ENCODE measurements around the gene DGKE. TPM values are rescaled to one million over a fixed set of nuclear protein-coding genes. Genes with fewer than 3 reads are reported as not detected.
A peak's percentile ranks its signal among the peaks of the same experiment; 100 is the strongest.

The DGKE gene
- total RNA-seq, 1 experiment from 2014 or later = 19.1 TPM

- ATAC-seq (no peak), DNase-seq (ENCODE audit: low read depth, low spot score) (no peak)
- Histone ChIP-seq H3K36me3 (ENCODE audit: control insufficient read depth, insufficient read depth, low read length) (peaks cover 15% of the 10 kb centered on the region; the same call in 1 of the 2 replicates), H3K4me1 (ENCODE audit: control insufficient read depth, insufficient read depth, low read length) (no peaks in the 10 kb centered on the region), H3K9me3 (ENCODE audit: control insufficient read depth, insufficient read depth, low read depth, low read length) (no peaks in the 10 kb centered on the region), H3K27ac (ENCODE audit: low read length) (no peak overlapping the region), H3K27me3 (ENCODE audit: control insufficient read depth, insufficient read depth, low read length) (no peaks in the 10 kb centered on the region), H3K4me3 (ENCODE audit: low read depth in 2 of 2, low read length in 2 of 2) (no peak overlapping the region)
- intact Hi-C loops (cut with micrococcal nuclease; ENCODE audit: unreplicated experiment) = no loop called here
- ChIA-PET POLR2A (interaction anchor here (0.5 kb wide), 1 partner anchor 57 kb away, joined by 3 read pairs; no protein-coding TSS in a partner anchor), CTCF (no interaction called here)
- no peak for TF ChIP-seq REST (IDR thresholded peaks at IDR 0.05; ENCODE audit: insufficient read depth in 1 of 2, low read depth in 2 of 2, low read length in 1 of 2)
- TF ChIP-seq CTCF (IDR thresholded peaks at IDR 0.05) = no peak
- TF ChIP-seq POLR2AphosphoS5 (IDR thresholded peaks at IDR 0.05; ENCODE audit: low read depth, low read length) = no peak
- TF ChIP-seq TCF7L2 (IDR thresholded peaks at IDR 0.05; ENCODE audit: low read depth, low read length) = no peak
- no peak for TF ChIP-seq SIN3A (IDR thresholded peaks at IDR 0.05; ENCODE audit: borderline replicate concordance, insufficient read depth, low read depth, low read length)
- no TSS peak for BruUV-seq (replicated peaks)
- in situ Hi-C loops (cut with HindIII; ENCODE audit: low pct_unique_long_range_greater_than_20kb, low sequenced_read_pairs) = no loop called here
These were observed 32.1 kb downstream of the DGKE start for GRCh38 chr17:56866076-56866475.

- no peaks in the 10 kb centered on the region for H3K4me1 ChIP-seq (ENCODE audit: control insufficient read depth, insufficient read depth, low read length)
- ChIA-PET CTCF (no interaction called here), POLR2A (interaction anchor here (0.6 kb wide), 1 partner anchor 9 kb away, joined by 3 read pairs; no protein-coding TSS in a partner anchor)
- no peaks in the 10 kb centered on the region for H3K9me3 ChIP-seq (ENCODE audit: control insufficient read depth, insufficient read depth, low read depth, low read length)
- BruUV-seq (replicated peaks) = no TSS peak
- no peaks in the 10 kb centered on the region for H3K27me3 ChIP-seq (ENCODE audit: control insufficient read depth, insufficient read depth, low read length)
- peaks cover 15% of the 10 kb centered on the region; the same call in 1 of the 2 replicates for H3K36me3 ChIP-seq (ENCODE audit: control insufficient read depth, insufficient read depth, low read length)
- intact Hi-C loops (cut with micrococcal nuclease; ENCODE audit: unreplicated experiment) = no loop called here
- TF ChIP-seq POLR2AphosphoS5 (IDR thresholded peaks at IDR 0.05; ENCODE audit: low read depth, low read length) = no peak
- peak; percentile 41 for TF ChIP-seq CTCF (IDR thresholded peaks at IDR 0.05)
- TF ChIP-seq REST (IDR thresholded peaks at IDR 0.05; ENCODE audit: insufficient read depth in 1 of 2, low read depth in 2 of 2, low read length in 1 of 2) = no peak
- DNase-seq (ENCODE audit: low read depth, low spot score) (no peak), ATAC-seq (peak; percentile 73)
- in situ Hi-C loops (cut with HindIII; ENCODE audit: low pct_unique_long_range_greater_than_20kb, low sequenced_read_pairs) = no loop called here
- no peak overlapping the region for H3K4me3 ChIP-seq (ENCODE audit: low read depth in 2 of 2, low read length in 2 of 2)
- H3K27ac ChIP-seq (ENCODE audit: low read length) = no peak overlapping the region
These were observed 32.5 kb downstream of the DGKE start for GRCh38 chr17:56866496-56866895.
